Activated CD8-positive, alpha-beta memory T cell treated with anti-CD3 and anti-CD28 coated beads for 1 hour (primary cell): ENCODE measurements around the gene TEX13B.
"Not testable (repeated sequence)": the region's sequence is repeated elsewhere in the genome, so short reads cannot be mapped to it uniquely, and the experiment has no call there.

ENCODE experiments used
- DNase-seq, 2 donors: peaks; one replicate each; pipeline ENCODE4 v3.0.0-alpha.2; 2020; ENCODE audit warnings: low read depth in 1 of 2; ENCODE audit errors: extremely low read depth in 1 of 2

The TEX13B gene, protein sequence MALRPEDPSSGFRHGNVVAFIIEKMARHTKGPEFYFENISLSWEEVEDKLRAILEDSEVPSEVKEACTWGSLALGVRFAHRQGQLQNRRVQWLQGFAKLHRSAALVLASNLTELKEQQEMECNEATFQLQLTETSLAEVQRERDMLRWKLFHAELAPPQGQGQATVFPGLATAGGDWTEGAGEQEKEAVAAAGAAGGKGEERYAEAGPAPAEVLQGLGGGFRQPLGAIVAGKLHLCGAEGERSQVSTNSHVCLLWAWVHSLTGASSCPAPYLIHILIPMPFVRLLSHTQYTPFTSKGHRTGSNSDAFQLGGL

DNA sequence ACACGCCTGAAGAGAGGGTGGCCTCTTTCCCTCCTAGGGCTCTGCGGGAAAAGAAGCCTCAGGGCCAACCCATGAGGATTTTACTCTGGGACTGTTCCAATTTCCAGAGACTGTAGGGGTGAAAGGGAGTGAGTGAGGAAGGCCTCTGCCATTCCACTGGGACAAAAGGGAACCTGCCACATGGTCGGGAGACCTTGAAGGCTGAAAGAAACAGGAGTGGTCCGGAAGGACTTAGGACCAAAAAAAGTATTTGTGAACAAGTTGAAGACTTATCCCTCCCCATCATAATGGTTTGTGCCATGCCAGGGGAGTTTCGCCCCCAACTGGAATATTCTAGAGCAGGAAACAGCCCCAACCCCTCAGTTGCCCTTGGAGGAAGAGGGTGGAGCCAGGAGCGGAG lies at the start of gene TEX13B:
Gene TEX13B, minus strand, starts transcription at position 15 of the 400 bp plus-strand sequence. CDS start 243 bp downstream, outside the sequence.
- DNase-seq, result no peak

DNA sequence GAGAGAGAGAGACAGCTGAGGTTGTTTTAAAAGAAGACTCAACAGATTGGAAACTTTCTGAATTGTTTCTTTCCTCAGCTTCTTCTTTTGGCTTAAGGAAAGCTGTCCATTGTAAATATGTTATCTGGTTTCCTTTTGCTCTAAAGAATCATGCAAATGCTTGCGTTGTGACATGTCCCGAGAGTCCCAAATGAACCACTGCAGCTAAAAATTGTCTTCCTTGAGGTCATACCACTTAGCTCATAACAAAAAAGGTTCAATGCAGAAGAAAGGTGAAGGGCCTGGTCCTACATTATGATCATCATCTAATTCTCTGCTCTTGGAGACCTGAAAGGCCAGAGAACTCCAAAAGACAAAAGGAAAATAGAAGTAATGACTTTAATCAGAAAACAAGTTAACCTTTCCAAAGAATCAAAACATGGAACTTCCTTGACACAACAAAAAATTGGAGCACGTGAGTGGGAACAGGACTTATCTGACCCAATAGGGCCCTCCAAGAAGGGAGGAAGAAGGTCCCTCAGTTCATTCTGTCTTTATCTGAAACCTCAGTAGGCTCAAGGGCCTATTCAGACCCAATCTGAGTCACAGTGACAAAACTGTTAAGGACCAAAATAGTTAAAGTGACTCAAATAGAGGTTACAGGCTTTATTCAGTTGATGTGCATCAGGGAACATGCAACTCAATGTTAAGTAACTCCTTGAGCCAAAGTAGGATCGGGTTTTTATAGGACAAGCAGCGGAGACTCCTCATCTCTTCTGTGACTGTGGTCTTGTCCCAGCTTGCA lies 48.0 kb upstream of the TEX13B start:
- no peak for DNase-seq

DNA sequence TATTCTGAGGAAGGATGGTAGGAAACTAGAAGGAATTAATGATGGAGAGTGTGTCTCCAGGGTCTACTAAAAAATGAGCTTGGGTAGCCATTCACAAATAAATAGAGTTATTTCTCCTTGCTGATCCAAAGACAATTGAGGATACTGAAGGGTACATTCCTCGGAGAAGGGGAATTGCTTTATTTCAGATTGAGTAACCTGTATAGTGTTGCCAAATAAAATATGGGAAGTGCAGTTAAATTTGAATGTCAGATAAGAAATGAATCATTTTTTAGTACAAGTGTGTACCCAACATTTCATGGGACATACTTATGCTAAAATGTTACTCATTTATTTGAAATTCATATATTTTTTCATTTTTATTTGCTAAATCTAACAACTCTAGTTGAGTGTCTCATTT lies 46.7 kb upstream of the TEX13B start:
- DNase-seq, result no peak

DNA sequence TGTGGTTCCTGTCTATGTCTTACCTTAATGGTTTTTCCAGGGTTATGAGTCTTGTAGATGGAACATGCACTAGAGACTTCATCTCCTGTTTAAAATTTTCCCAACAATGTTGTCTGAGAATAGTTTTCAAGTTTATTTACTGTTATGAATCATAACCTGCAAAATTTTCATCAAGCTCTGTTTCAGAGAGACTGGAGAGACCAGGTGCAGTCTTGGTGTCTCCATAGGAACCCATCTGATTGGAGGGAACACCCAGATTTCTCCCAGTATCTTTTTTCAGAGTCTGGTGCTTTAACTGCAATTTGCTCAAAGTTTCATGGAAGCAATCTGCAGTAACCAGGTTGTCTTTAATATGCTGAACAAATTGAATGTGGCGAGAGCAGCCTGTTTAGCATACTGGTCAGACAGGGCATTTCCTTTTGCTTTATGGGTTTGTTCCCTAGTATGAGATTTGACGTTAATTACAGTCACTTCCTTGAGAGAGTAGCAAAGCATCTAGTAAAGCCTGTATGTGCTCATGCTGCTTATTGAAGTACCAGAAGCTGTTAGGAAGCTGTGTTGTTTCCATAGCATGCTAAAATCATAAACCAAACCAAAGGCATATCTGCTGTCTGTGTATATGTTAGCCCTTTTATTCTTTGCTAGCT lies 43.9 kb upstream of the TEX13B start:
- DNase-seq, result no peak

DNA sequence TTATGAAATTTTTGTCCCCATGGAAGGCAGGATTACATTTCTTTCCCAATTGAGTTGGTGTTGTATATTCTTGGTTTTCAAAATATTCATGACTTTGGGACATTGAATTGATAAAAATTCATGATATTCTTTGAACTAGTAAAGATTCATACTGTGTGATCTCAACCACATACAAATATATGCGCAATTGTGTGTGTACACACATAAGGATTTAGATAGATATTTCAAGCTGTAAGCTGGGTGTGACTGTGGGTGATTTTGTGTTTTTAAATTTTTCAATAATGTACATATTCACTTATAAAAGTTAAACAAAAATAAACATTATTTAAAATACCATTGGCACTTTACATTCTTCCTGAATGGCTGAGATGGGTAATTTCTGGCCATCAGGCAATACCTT lies 43.2 kb upstream of the TEX13B start:
- no peak for DNase-seq

DNA sequence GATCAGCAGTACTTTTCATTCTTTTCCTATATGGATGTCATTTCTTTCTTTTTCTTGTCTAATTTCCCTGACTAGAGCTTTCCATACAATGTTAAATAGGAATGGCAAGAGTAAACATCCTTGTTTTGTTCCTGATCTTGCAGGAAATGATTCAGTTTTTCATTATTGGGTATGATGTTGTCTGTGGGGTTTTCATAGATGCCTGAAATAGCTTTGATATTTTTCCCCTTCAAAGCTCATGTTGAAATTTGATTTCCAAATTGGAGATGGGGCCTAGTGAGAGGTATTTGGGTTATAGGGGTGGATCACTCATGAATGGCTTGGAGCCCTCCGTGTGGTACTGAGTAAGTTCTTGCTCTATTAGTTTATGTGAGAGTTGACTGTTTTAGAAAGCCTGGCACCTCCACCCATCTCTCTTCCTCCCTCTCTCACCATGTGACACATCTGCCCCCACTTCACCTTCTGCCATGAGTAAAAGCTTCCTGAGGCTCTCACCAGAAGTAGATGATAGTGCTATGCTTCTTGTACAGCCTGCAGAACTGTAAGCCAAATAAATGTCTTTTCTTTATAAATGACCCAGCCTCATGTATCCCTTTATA lies 40.4 kb upstream of the TEX13B start:
- DNase-seq, result no peak

DNA sequence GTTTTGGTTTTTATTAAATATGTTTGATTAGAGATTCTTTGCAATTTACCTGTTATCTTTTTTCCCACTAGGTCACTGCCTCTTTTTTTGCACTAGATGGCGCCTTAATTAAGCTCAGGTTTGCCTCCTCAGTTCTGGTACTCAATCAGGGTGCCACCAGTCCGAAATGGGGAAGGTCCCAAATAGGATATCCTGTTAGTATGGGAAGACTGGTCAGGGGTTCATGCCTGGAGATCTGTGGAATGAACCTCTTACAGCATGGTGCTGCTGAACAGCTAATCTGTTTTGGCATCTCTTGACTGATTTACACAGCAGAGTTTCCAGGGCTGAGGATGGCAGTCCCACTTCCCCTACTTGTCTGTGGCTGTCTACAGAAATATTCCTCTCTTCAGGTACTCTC lies 38.5 kb upstream of the TEX13B start:
- no peak for DNase-seq

DNA sequence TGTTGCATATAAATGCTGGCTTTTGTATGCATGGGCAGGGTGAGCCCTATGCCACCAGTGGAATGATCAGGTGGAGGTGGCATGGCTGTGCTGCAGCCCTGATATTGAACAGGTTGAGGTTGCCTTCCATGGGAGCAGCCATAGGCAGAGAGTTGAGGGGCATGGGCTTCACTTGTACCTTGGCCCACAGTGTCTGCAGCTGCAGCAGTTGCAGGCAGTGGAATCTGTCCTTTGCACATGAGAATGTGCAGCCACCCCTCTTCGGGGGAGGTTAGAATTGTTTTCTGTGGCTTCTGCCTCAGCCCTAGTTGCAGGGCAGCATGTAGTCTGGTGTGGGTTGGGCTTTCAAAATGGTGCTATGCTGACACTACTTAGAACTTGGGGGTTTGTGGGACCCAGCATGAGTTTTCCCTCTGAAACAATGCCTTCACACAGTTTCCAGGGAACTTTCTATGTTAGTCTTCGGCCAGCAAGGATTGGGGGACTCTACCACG lies 37.3 kb upstream of the TEX13B start:
- no peak for DNase-seq

DNA sequence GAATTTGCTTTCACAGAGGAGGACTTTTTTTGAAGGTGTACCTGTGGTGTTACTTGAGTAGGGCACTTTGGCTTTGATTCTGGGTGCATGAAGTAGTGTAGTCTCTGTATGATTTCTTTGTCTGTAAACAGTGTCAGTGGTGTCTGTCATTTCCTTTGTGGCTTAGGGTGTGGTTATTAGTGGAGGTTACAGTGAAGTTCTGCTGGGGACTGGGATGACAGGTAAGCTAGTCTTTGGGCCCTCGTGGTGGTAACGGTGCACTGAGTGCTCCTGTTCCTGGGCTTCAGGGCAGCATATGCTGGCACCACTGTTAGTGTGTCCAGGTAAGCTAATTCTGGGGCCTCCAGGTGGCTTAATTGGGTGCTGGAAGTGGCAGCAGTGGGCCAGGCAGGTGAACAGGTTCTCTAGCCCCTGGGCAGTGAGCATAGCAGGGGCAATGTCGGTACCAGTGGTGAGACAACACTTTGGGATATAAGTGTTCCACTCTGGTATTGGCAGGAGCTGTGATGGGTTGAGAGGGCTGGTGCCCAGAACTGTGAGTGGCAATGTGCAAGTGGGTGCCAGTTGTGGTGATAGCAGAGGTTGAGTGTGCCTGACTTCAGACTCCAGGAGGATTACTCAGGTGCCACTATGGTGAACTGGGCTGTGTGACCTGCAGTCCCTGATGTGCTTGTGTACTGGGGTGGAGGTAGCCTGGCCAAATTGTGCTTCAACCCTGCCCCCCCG lies 36.6 kb upstream of the TEX13B start:
- no peak for DNase-seq

DNA sequence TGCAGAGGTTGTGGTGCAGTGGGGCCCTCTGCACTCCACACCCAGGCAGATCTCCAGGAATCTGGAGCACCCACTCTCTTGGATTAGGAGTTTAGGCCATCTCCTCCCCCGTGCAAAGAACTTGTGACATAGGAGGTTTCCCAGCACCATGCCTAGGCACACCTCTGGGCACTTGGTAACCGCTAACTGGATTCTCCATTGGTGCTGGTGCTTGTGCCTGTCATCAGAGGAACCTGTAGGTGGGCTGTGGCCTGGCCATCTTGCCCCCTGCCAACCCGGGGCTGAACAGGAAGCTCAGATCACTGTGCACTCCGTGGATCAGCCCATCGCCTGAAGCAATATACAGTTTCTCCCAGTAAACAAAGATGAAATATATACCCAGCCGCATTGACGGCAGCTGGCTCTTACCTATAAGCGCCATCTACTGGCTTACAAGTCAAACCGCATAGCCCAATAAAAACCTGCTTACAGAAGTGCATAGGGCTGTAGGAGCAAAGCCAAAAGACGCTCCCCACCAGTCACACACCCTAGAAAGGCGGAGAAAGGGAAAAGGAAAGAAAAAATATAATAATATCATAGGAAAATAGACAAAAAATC lies 19.1 kb upstream of the TEX13B start:
- no peak for DNase-seq

DNA sequence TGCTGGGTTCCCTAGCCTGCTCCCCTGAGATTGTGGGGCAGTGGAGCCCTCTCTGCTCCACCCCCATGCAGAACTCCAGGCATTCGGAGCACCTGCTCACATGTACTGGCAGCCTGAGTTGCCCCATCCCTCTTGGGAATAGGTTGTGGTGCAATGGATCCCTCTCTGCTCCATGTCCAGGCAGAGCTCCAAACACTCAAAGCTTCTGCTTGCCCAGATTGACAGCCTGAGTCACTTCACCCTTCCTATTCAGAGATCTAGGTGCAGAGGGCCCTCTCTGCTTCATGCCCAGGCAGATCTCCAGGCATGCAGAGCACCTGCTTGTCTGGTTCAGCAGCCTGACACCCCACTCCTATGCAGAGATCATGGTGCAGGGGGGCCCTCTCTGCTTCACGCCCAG lies 18.6 kb upstream of the TEX13B start:
- no peak for DNase-seq

DNA sequence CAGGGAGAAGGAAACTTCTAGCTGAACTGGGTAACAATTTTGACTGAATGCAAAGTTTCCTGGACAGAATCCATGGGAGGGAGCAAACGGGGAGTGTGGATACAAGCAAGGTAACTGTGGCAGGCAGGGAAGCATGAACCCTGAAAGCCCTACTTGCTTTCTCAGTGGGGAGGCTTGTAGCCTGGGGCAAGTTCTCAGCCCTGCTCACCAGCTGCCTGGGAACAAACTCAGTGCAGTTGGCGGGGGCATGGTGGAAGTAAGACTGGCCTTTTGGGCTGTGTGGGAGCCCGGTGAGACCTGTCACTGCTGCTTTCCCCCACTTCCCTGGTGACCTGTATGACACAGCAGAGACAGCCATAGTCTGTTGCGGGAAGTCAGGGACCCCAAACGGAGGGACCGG lies 14.0 kb upstream of the TEX13B start:
- no peak for DNase-seq

DNA sequence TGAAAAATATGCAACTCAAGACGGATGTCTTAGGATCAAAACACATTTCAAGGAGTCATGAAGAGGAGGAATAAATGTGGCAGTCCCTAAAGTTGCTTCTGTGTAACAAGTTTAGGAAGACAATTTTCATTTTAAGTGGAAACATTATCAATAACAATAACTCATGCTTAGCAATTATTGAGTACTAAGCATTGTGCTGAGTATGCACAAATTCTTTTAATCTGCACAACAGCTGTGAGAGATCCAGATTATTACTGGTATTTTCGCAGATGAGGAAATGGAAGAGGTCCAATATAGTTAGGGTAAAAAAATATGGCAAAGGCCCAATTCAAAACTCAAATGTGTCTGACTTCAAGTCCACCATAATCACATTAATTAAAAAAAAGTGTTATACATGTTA lies 2.9 kb upstream of the TEX13B start:
- DNase-seq, result no peak

DNA sequence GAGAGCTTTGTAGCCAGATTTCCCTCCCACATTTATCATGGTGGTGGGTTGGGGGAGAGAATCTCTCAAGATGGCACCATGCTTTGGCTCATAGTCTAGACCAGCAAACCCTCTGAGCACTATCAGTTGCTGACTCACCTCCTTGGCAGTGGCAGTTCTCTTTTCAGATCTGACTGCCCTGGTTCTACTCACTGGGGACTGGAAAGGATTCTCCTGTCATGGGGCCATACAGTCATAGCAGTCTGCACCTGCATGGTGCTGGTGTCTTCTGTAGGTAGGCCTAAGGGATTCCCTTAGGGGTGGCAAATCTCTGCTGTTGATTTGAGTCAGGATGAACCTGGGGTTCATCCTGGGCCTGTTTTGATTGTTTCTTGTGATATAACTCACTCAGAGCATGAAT lies 2.6 kb downstream of the TEX13B start:
- no peak for DNase-seq

DNA sequence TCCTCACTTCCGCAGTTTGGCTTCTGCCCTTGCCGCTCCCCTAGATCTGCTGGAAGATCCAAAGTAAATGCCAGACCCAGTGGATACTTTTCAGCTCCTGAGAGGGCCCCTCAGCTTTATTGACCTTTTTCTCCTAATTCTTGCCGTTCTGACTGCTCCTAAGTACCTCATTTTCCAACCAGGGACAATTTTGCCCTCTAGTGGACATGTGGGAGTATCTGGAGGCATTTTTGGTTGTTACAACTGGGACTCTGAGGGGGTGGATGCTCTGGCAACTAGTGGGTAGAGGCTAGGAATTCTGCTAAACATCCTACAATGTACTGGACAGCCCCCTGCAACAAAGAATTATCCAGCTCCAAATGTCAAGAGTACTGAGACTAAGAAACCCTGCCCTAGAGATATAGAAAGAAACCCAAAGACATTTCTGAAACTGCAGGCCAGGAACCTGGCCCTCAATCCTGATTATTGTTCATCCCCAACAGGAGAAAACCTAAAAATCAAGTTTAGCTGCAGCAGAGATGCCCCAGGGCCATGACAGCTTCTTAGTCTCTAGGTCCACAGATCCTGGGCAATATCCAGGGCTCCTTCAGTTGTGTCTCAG lies 3.4 kb downstream of the TEX13B start:
- DNase-seq, result no peak

DNA sequence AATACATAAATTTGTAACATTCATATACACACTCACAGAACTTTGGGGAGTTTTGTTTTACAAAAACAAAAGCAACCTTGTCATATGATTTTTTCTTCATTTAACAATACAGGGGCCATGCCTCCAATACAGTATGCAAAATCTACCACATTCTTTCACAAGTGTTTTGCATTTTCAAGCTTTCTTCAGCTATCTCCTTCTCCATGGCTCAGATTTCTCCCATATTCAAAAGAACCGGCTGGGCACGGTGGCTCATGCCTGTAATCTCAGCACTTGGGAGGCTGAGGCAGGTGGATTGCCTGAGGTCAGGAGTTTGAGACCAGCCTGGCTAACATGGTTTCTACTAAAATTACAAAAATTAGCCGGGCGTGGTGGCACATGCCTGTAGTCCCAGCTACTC lies 4.1 kb downstream of the TEX13B start:
- DNase-seq, result no peak

DNA sequence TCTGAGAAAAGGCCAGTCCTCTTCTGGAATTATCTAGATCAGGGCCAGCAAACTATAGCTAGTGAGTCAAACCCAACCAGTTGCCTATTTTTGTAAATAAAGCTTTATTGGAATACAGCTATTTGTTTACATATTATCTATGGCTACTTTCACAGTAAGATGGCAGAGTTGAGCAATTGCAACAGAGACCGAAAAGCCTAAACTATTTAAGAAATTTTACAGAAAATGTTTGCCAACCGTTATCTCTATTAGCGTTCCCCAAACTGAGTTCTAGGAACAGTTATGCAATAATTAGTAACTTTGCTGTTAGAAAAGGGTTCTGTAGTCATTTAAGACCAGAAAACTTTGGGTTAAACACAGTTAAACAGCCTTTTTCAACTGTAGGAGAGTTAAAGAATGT lies 10.5 kb downstream of the TEX13B start:
- DNase-seq, result no peak

DNA sequence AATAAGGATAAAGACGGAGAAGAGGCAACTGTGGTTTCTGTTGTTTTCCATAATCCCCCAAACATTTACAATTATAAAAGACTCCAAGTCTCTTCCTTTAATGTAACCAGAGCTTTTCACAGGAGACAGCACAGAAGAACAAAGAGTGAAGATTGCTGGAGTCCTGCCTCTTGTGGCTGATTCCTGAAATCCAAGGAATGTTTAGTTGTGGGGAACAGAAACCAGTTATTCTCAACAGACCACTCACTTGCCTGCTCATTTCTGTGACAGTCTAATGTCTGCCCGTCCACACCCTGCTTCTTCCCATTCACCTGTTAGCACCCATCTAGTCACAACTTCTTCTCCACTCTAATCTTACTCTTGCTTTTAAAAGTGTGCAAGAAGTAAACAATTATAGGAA lies 12.1 kb downstream of the TEX13B start:
- no peak for DNase-seq

DNA sequence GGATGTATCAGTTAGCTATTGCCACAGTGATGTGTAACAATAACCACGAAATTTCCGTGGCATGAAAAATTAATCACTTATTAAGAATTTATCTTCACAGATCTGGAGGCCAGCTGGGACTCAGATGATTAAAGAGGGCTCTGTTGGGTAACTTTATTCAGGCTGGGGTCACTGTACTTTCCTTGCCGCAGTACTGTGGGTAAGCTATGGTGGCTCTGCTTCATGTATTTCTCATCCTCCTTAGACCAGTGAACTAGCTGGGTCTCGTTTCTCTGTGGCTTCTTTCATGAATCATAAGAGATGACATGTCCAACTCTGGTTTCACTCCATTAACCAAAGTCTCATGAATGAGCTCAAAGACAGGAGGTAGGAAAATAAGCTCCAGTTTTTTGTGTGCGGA lies 13.5 kb downstream of the TEX13B start:
- DNase-seq, result no peak

DNA sequence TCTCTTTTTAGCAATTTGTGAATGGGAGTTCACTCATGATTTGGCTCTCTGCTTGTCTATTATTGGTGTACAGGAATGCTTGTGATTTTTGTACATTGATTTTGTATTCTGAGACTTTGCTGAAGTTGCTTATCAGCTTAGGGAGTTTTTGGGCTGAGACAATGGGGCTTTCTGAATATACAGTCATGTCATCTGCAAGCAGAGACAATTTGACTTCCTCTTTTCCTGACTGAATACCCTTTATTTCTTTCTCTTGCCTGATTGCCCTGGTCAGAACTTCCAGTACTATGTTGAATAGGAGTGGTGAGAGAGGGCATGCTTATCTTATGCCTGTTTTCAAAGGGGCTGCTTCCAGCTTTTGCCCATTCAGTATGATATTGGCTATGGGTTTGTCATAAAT lies 26.8 kb downstream of the TEX13B start:
- DNase-seq, result not testable (repeated sequence)
